A673 (cell line): Measurements from ENCODE around the gene GSX2.

Source experiments
- CTCF ChIP-seq: fragments of 300-800, 200-600 bp; sonication (generic); conservative IDR thresholded peaks from 2 replicates; pipeline ENCODE4 v1.5.1; 2017; ENCODE audit warnings: low read depth, mild to moderate bottlenecking, antibody characterized with exemption, low read length, moderate library complexity, mixed read lengths
- EZH2 ChIP-seq: fragments of 200-600 bp; sonication (generic); IDR thresholded peaks from 2 replicates; pipeline ENCODE4 v1.6.1; 2017; ENCODE audit warnings: borderline replicate concordance, low read depth, mild to moderate bottlenecking, mixed read lengths, antibody characterized with exemption, low read length; ENCODE audit not compliant: poor library complexity, severe bottlenecking

- TF ChIP-seq EZH2 (no peak), CTCF (no peak)
Observed at GRCh38 chr4:54096295-54096962, 3.5 kb upstream of the GSX2 start.
